ENCODE data around the gene PRKCE.

PRKCE gene

GRCh38 chr2:45781464-45781811 lies 130.0 kb downstream of the PRKCE start:
- DNase-seq (ENCODE audit: low read depth), result no peak
- no peak for TF ChIP-seq CTCF (IDR thresholded peaks at IDR 0.05; ENCODE audit: control insufficient read depth, insufficient read depth, low read depth, low read length, missing control alignments)
- no peak overlapping the region for H3K4me3 ChIP-seq (ENCODE audit: control insufficient read depth, low read depth, low read length)

GRCh38 chr2:45782436-45782835 lies 131.0 kb downstream of the PRKCE start:
- TF ChIP-seq CTCF (IDR thresholded peaks at IDR 0.05; ENCODE audit: control insufficient read depth, insufficient read depth, low read depth, low read length, missing control alignments), result no peak
- DNase-seq (ENCODE audit: low read depth), result no peak
- H3K4me3 ChIP-seq (ENCODE audit: control insufficient read depth, low read depth, low read length), result no peak overlapping the region

DNA sequence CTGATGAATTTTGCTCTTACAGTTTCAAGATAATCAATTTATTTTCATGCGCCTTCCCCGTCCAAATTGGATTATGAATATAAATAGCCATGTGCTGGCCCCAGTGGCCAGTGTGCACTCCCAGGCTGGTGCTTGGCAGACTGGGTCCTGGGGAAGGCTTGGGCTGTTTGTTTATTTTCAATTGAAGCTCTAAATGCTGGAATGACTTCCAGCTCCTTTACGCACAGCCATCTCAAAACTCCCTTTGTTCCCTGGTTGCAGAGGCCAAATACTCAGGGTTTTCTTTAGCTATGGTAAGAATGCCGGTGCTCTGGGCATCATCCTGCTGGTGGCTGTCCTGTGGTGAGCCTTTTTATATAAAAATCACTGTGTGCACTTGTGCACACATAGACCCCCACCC lies 131.5 kb downstream of the PRKCE start:
- H3K4me3 ChIP-seq (ENCODE audit: control insufficient read depth, low read depth, low read length), result no peak overlapping the region
- TF ChIP-seq CTCF (IDR thresholded peaks at IDR 0.05; ENCODE audit: control insufficient read depth, insufficient read depth, low read depth, low read length, missing control alignments), result no peak
- no peak for DNase-seq (ENCODE audit: low read depth)

DNA sequence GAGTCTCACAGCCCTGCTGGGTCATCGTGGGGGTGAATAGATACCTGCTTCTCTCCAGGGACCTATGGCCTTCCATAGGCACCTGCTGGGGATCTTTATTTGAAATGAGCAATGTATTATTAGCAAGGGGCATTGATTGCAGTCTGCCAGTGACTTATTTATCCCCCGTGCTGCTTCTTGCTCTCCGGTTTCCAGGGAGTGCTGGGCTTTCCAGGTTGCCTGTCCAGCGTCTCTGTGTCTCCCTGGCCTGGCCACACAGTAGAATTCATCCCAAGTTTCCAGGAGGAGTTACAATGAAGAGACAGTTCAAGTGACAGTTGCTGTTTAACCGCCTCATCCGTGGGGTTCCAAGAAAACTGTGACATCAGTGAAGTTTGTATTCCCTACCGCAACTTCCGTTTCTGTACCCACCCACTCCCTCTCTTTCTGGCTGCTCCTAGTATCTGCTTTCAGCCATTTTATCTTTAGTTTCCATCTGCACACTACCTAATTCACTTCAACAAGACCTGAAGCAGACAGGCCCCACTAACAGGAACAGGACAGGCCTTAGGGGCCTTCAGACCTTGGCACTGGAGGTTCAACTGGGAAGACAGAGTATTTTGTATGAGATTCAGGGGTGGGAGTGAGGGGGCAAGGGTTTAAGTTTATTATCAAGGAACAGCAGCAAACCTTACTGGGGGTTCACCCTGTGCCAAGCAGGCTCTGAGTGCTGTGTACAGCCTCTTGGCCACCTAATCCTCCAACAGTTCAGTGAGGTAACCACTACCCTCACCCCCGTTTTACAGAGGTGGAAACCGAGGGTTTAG lies 134.8 kb downstream of the PRKCE start:
- no peak for TF ChIP-seq CTCF (IDR thresholded peaks at IDR 0.05; ENCODE audit: control insufficient read depth, insufficient read depth, low read depth, low read length, missing control alignments)
- H3K4me3 ChIP-seq (ENCODE audit: control insufficient read depth, low read depth, low read length), result no peak overlapping the region
- no peak for DNase-seq (ENCODE audit: low read depth)

DNA sequence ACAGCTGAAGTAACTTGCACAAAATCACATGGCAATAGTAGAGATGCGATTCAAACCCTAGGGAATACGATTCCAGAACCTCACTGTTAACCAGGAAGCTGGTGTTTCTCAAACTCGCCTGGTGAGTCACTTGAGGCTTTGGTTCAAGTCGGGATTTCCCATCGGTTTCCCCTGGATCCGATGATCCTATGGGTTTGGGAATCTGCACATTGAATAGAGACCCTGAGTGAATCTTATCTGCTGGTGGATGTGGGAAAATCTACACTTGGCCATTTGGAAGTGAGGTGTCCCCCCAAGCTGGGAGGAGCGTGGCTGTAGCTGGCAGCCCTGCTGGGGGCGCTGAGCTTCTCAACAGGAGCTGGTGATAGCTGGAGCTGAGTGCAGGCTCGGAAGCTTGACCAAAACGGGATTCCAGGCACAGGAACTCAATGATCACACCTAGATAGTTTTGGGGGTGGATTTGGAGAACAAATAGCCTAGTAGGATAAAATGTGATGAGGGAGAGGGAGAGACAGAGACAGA lies 135.4 kb downstream of the PRKCE start:
- no peak for DNase-seq (ENCODE audit: low read depth)
- TF ChIP-seq CTCF (IDR thresholded peaks at IDR 0.05; ENCODE audit: control insufficient read depth, insufficient read depth, low read depth, low read length, missing control alignments), result no peak
- no peak overlapping the region for H3K4me3 ChIP-seq (ENCODE audit: control insufficient read depth, low read depth, low read length)

- no peak for DNase-seq (ENCODE audit: low read depth)
- no peak overlapping the region for H3K4me3 ChIP-seq (ENCODE audit: control insufficient read depth, low read depth, low read length)
- no peak for TF ChIP-seq CTCF (IDR thresholded peaks at IDR 0.05; ENCODE audit: control insufficient read depth, insufficient read depth, low read depth, low read length, missing control alignments)
Observed at GRCh38 chr2:45788401-45788800, 136.9 kb downstream of the PRKCE start.
